Esophagus (tissue), 2 donors: ENCODE data around the gene PARM1. TPM values are rescaled to one million over a fixed set of nuclear protein-coding genes. Genes with fewer than 3 reads are reported as not detected.

Experiments used
- H3K27ac ChIP-seq, 2 donors: one replicate each; pipeline ENCODE4 v1.5.1; 2013; ENCODE audit warnings: low read depth in 2 of 2, mild to moderate bottlenecking in 2 of 2, inconsistent platforms in 1 of 2, low read length in 1 of 2, moderate library complexity in 1 of 2
- H3K27me3 ChIP-seq, 2 donors: one replicate each; pipeline ENCODE4 v1.6.1; 2013; ENCODE audit warnings: low read length in 2 of 2, control low read depth in 1 of 2, mild to moderate bottlenecking in 1 of 2; ENCODE audit not compliant: insufficient read depth in 2 of 2, control insufficient read depth in 1 of 2
- H3K36me3 ChIP-seq, 2 donors: one replicate each; pipeline ENCODE4 v1.6.1; 2013; ENCODE audit warnings: low read length in 1 of 2; ENCODE audit not compliant: control insufficient read depth in 2 of 2, insufficient read depth in 2 of 2
- H3K4me1 ChIP-seq, 2 donors: one replicate each; pipeline ENCODE4 v1.6.1; 2013; ENCODE audit warnings: low read length in 1 of 2; ENCODE audit not compliant: control insufficient read depth in 2 of 2, insufficient read depth in 2 of 2
- H3K4me3 ChIP-seq, 2 donors: one replicate each; pipeline ENCODE4 v1.5.1; 2013; ENCODE audit warnings: low read length in 2 of 2, mild to moderate bottlenecking in 2 of 2, low read depth in 1 of 2, moderate library complexity in 1 of 2
- H3K9me3 ChIP-seq, 2 donors: one replicate each; pipeline ENCODE4 v1.6.1; 2013; ENCODE audit warnings: mild to moderate bottlenecking in 2 of 2, low read depth in 1 of 2, low read length in 1 of 2, moderate library complexity in 1 of 2; ENCODE audit not compliant: control insufficient read depth in 2 of 2, insufficient read depth in 1 of 2
- WGBS, 2 donors: extraction: QIAGEN DNeasy Blood & Tissue Kit; methylation state at CpG; one replicate each; pipeline ENCODE4 v1.1.7; 2013; 5-methylcytosine and 5-hydroxymethylcytosine counted together
- polyA plus RNA-seq, 2 donors: library from polyadenylated mRNA; stranded (reverse); fragments of 200-250 nt; gene quantifications; one replicate each; pipeline ENCODE4 v1.2.3, GENCODE V29; 2013
- donor health status: healthy with polysubstance abuse.
- donor health status: Bipolar disorder and iron deficiency.

Gene PARM1
- polyA plus RNA-seq, 2 donors = 0.51 to 1.8 TPM

- H3K4me3 ChIP-seq = no peak overlapping the region
- 71 to 76% methylated on average over 9 of the region's 9 CpGs for WGBS, 2 donors
- no peak overlapping the region for H3K27ac ChIP-seq
- no peaks in the 10 kb centered on the region for H3K9me3 ChIP-seq
- no peaks in the 10 kb centered on the region for H3K36me3 ChIP-seq
- no peaks in the 10 kb centered on the region for H3K4me1 ChIP-seq
- no peaks in the 10 kb centered on the region for H3K27me3 ChIP-seq
Measured at GRCh38 chr4:75048208-75048879, 115.4 kb downstream of the PARM1 start.

- H3K27me3 ChIP-seq = no peaks in the 10 kb centered on the region
- 81 to 91% methylated on average over 1 of the region's 1 CpG for WGBS, 2 donors
- no peaks in the 10 kb centered on the region for H3K36me3 ChIP-seq
- H3K4me1 ChIP-seq = no peaks in the 10 kb centered on the region
- no peak overlapping the region for H3K4me3 ChIP-seq
- no peaks in the 10 kb centered on the region for H3K9me3 ChIP-seq
- no peak overlapping the region for H3K27ac ChIP-seq
Measured at GRCh38 chr4:75051431-75051830, 118.5 kb downstream of the PARM1 start.

- 86 to 90% methylated on average over 1 of the region's 1 CpG for WGBS, 2 donors
- Histone ChIP-seq H3K4me3 (no peak overlapping the region), H3K4me1 (no peaks in the 10 kb centered on the region), H3K9me3 (no peaks in the 10 kb centered on the region), H3K36me3 (no peaks in the 10 kb centered on the region), H3K27me3 (no peaks in the 10 kb centered on the region), H3K27ac (no peak overlapping the region)
Measured at GRCh38 chr4:75053352-75053751, 120.4 kb downstream of the PARM1 start.

GRCh38 chr4:75054078-75054477, 121.2 kb downstream of the PARM1 start:
- no peaks in the 10 kb centered on the region for H3K36me3 ChIP-seq
- no peaks in the 10 kb centered on the region for H3K27me3 ChIP-seq
- H3K27ac ChIP-seq = no peak overlapping the region
- no peak overlapping the region for H3K4me3 ChIP-seq
- H3K4me1 ChIP-seq = no peaks in the 10 kb centered on the region
- H3K9me3 ChIP-seq = no peaks in the 10 kb centered on the region
- 75 to 79% methylated on average over 3 of the region's 3 CpGs for WGBS, 2 donors

- 71 to 77% methylated on average over 4 of the region's 4 CpGs for WGBS, 2 donors
- Histone ChIP-seq H3K27ac (no peak overlapping the region), H3K9me3 (no peaks in the 10 kb centered on the region), H3K4me3 (no peak overlapping the region), H3K36me3 (no peaks in the 10 kb centered on the region), H3K4me1 (no peaks in the 10 kb centered on the region), H3K27me3 (no peaks in the 10 kb centered on the region)
Measured at GRCh38 chr4:75056277-75056676, 123.4 kb downstream of the PARM1 start.

- Histone ChIP-seq H3K27me3 (no peaks in the 10 kb centered on the region), H3K27ac (no peak overlapping the region), H3K4me3 (no peak overlapping the region), H3K36me3 (no peaks in the 10 kb centered on the region), H3K9me3 (no peaks in the 10 kb centered on the region), H3K4me1 (no peaks in the 10 kb centered on the region)
- 91 to 93% methylated on average over 15 of the region's 15 CpGs for whole genome bisulfite sequencing, 2 donors
Measured at GRCh38 chr4:75057369-75057768, 124.5 kb downstream of the PARM1 start.

- 88 to 90% methylated on average over 10 of the region's 10 CpGs for WGBS, 2 donors
- Histone ChIP-seq H3K4me3 (no peak overlapping the region), H3K9me3 (no peaks in the 10 kb centered on the region), H3K36me3 (no peaks in the 10 kb centered on the region), H3K4me1 (no peaks in the 10 kb centered on the region), H3K27me3 (no peaks in the 10 kb centered on the region), H3K27ac (no peak overlapping the region)
Measured at GRCh38 chr4:75058486-75058885, 125.6 kb downstream of the PARM1 start.

- H3K4me3 ChIP-seq = no peak overlapping the region
- H3K27me3 ChIP-seq = no peaks in the 10 kb centered on the region
- H3K4me1 ChIP-seq = no peaks in the 10 kb centered on the region
- H3K27ac ChIP-seq = no peak overlapping the region
- H3K9me3 ChIP-seq = no peaks in the 10 kb centered on the region
- no peaks in the 10 kb centered on the region for H3K36me3 ChIP-seq
- WGBS, 2 donors = 92 to 94% methylated on average over 3 of the region's 3 CpGs
Measured at GRCh38 chr4:75063433-75063832, 130.5 kb downstream of the PARM1 start.

- no peaks in the 10 kb centered on the region for H3K36me3 ChIP-seq
- H3K4me3 ChIP-seq = no peak overlapping the region
- H3K9me3 ChIP-seq = no peaks in the 10 kb centered on the region
- no peaks in the 10 kb centered on the region for H3K27me3 ChIP-seq
- H3K27ac ChIP-seq = no peak overlapping the region
- no peaks in the 10 kb centered on the region for H3K4me1 ChIP-seq
Measured at GRCh38 chr4:75065909-75066308, 133.0 kb downstream of the PARM1 start.

GRCh38 chr4:75069493-75070074, 136.7 kb downstream of the PARM1 start:
- WGBS, 2 donors = 68 to 71% methylated on average over 7 of the region's 7 CpGs
- H3K27me3 ChIP-seq = no peaks in the 10 kb centered on the region

More at GRCh38 chr4:75069493-75070074, 136.7 kb downstream of the PARM1 start:
- H3K4me1 ChIP-seq = no peaks in the 10 kb centered on the region
- no peaks in the 10 kb centered on the region for H3K9me3 ChIP-seq
- no peaks in the 10 kb centered on the region for H3K36me3 ChIP-seq
- H3K4me3 ChIP-seq = no peak overlapping the region
- no peak overlapping the region for H3K27ac ChIP-seq
